ENCODE data around the gene TEKT1. TPM values are rescaled to one million over a fixed set of nuclear protein-coding genes. Genes with fewer than 3 reads are reported as not detected.

The TEKT1 gene
- total RNA-seq, 1 donor from 2014 or later = 9.7 TPM

GRCh38 chr17:6755281-6755680 lies 76.2 kb downstream of the TEKT1 start:
- DNase-seq = no peak
- peak overlapping the region; percentile 73 for H3K4me3 ChIP-seq
- TF ChIP-seq CTCF (IDR thresholded peaks at IDR 0.05) = no peak
- H3K27me3 ChIP-seq (ENCODE audit: low read depth) = no peaks in the 10 kb centered on the region
- intact Hi-C loops (cut with DNase I) = no loop called here
- peaks cover 15% of the 10 kb centered on the region for H3K36me3 ChIP-seq
- H3K4me1 ChIP-seq = peaks cover 57% of the 10 kb centered on the region
- H3K27ac ChIP-seq = peak overlapping the region; percentile 84
- ATAC-seq = peak; percentile 3 to 8
- no peaks in the 10 kb centered on the region for H3K9me3 ChIP-seq

GRCh38 chr17:6753546-6753945 lies 78.0 kb downstream of the TEKT1 start:
- Histone ChIP-seq H3K9me3 (no peaks in the 10 kb centered on the region), H3K4me1 (peaks cover 57% of the 10 kb centered on the region), H3K27ac (peak overlapping the region; percentile 86), H3K4me3 (no peak overlapping the region), H3K27me3 (ENCODE audit: low read depth) (no peaks in the 10 kb centered on the region), H3K36me3 (no peaks in the 10 kb centered on the region)
- ATAC-seq = no peak
- TF ChIP-seq CTCF (IDR thresholded peaks at IDR 0.05) = no peak
- DNase-seq = no peak
- intact Hi-C loops (cut with DNase I) = no loop called here

- Histone ChIP-seq H3K4me3 (no peak overlapping the region), H3K27me3 (ENCODE audit: low read depth) (no peaks in the 10 kb centered on the region), H3K27ac (peak overlapping the region; percentile 86), H3K4me1 (peaks cover 56% of the 10 kb centered on the region), H3K36me3 (no peaks in the 10 kb centered on the region), H3K9me3 (no peaks in the 10 kb centered on the region)
- peak; percentile 56 for DNase-seq
- no peak for TF ChIP-seq CTCF (IDR thresholded peaks at IDR 0.05)
- intact Hi-C loops (cut with DNase I) = no loop called here
- ATAC-seq = peak; percentile 66 to 72
Observed at GRCh38 chr17:6753006-6753445, 78.5 kb downstream of the TEKT1 start.

GRCh38 chr17:6752068-6752909 lies 79.2 kb downstream of the TEKT1 start:
- intact Hi-C loops (cut with DNase I) = no loop called here
- no peak for TF ChIP-seq CTCF (IDR thresholded peaks at IDR 0.05)
- DNase-seq = no peak
- H3K4me1 ChIP-seq = peaks cover 49% of the 10 kb centered on the region
- H3K9me3 ChIP-seq = no peaks in the 10 kb centered on the region
- H3K4me3 ChIP-seq = no peak overlapping the region
- H3K27ac ChIP-seq = peak overlapping the region; percentile 86
- H3K27me3 ChIP-seq (ENCODE audit: low read depth) = no peaks in the 10 kb centered on the region
- ATAC-seq = peak; percentile 70 to 77
- no peaks in the 10 kb centered on the region for H3K36me3 ChIP-seq

GRCh38 chr17:6749519-6749918 lies 82.0 kb downstream of the TEKT1 start:
- peaks cover 27% of the 10 kb centered on the region for H3K4me1 ChIP-seq
- no peak for DNase-seq
- no peak for TF ChIP-seq CTCF (IDR thresholded peaks at IDR 0.05)
- H3K36me3 ChIP-seq = no peaks in the 10 kb centered on the region
- no peak overlapping the region for H3K4me3 ChIP-seq
- H3K27me3 ChIP-seq (ENCODE audit: low read depth) = no peaks in the 10 kb centered on the region
- no peaks in the 10 kb centered on the region for H3K9me3 ChIP-seq
- intact Hi-C loops (cut with DNase I) = no loop called here
- H3K27ac ChIP-seq = no peak overlapping the region
- ATAC-seq = no peak
